Gastroesophageal sphincter (tissue), 4 donors: ENCODE data around the gene NR2F2. TPM values are rescaled to one million over a fixed set of nuclear protein-coding genes. Genes with fewer than 3 reads are reported as not detected.

Experiments used
- ATAC-seq: fragments of 150-250 bp; one replicate; pipeline ENCODE4 v1.9.1; 2016; ENCODE audit warnings: mild to moderate bottlenecking, moderate library complexity
- H3K27ac ChIP-seq, 4 donors: fragments of 200-600 bp; sonication (generic) in 3 of 4; 1 replicate in 3 of 4; 2 replicates in 1 of 4; pipeline ENCODE4 v1.5.1; 2016 to 2019
- H3K27me3 ChIP-seq: fragments of 200-600 bp; sonication (generic); one replicate; pipeline ENCODE4 v1.5.1; 2019
- H3K36me3 ChIP-seq, 2 donors: fragments of 200-600 bp; sonication (generic); one replicate each; pipeline ENCODE4 v1.5.1; 2019; ENCODE audit warnings: control low read depth in 1 of 2
- H3K4me1 ChIP-seq, 3 donors: fragments of 200-600 bp; sonication (generic); 1 replicate in 2 of 3; 2 replicates in 1 of 3; pipeline ENCODE4 v1.5.1; 2016 to 2019; ENCODE audit warnings: control low read depth in 2 of 3
- H3K4me3 ChIP-seq, 2 donors: fragments of 200-600 bp; sonication (generic); one replicate each; pipeline ENCODE4 v1.5.1; 2019; ENCODE audit warnings: mild to moderate bottlenecking in 1 of 2, moderate library complexity in 1 of 2
- H3K9me3 ChIP-seq, 3 donors: fragments of 200-600 bp; sonication (generic); one replicate each; pipeline ENCODE4 v1.5.1; 2017 to 2019; ENCODE audit warnings: control low read depth in 2 of 3
- CTCF ChIP-seq, 4 experiments: fragments of 200-600 bp in 2 of 4; fragments of 450-650 bp in 2 of 4; sonication (generic) in 1 of 4; IDR thresholded peaks; one replicate each; pipeline ENCODE4 v1.5.1; 2017 to 2019; ENCODE audit warnings: antibody characterized with exemption in 4 of 4, mild to moderate bottlenecking in 2 of 4, moderate library complexity in 2 of 4
- EP300 ChIP-seq: sonication (generic); formaldehyde crosslinking; IDR thresholded peaks from one replicate; pipeline ENCODE4 v1.6.1; 2017; ENCODE audit warnings: antibody characterized with exemption, mild to moderate bottlenecking
- POLR2A ChIP-seq, 2 donors: fragments of 450-650 bp; IDR thresholded peaks; one replicate each; pipeline ENCODE4 v1.6.1; 2017; ENCODE audit warnings: antibody characterized with exemption in 2 of 2, mild to moderate bottlenecking in 2 of 2, moderate library complexity in 1 of 2
- POLR2AphosphoS5 ChIP-seq: sonication (generic); formaldehyde crosslinking; IDR thresholded peaks from one replicate; pipeline ENCODE4 v1.6.1; 2017; ENCODE audit warnings: antibody characterized with exemption
- WGBS, 2 donors: methylation state at CpG; one replicate each; pipeline ENCODE4 v1.1.5; 2018; ENCODE audit warnings: low coverage in 1 of 2; 5-methylcytosine and 5-hydroxymethylcytosine counted together
- total RNA-seq, 4 donors: library from RNA; depleted of rRNA; stranded (reverse); fragments of >200 nt; gene quantifications; one replicate each; pipeline ENCODE4 v1.1.0, GENCODE V29; 2016

The NR2F2 gene
- total RNA-seq, 4 donors from 2014 or later = 82.7 to 126 (median 91.8) TPM

- ATAC-seq = no peak
- no peak overlapping the region for H3K27ac ChIP-seq
- H3K27me3 ChIP-seq = no peaks in the 10 kb centered on the region
- 61 to 90% methylated on average over 2 to 4 of the region's 4 CpGs for WGBS, 2 donors
- peaks cover 0 to 11% (median 0%) of the 10 kb centered on the region in 3 donors for H3K9me3 ChIP-seq
- TF ChIP-seq POLR2AphosphoS5 (no peak), POLR2A (IDR thresholded peaks at IDR 0.05) (no peak), CTCF (IDR thresholded peaks at IDR 0.05) (no peak), EP300 (no peak)
- peaks cover 0 to 10% of the 10 kb centered on the region in 2 donors for H3K36me3 ChIP-seq
- no peak overlapping the region for H3K4me3 ChIP-seq
- no peaks in the 10 kb centered on the region for H3K4me1 ChIP-seq
Observed at GRCh38 chr15:96293441-96293840, 37.1 kb upstream of the NR2F2 start.

GRCh38 chr15:96294766-96295165 is 35.7 kb upstream of the NR2F2 start:
- H3K27me3 ChIP-seq = no peaks in the 10 kb centered on the region
- no peak for ATAC-seq
- H3K27ac ChIP-seq = no peak overlapping the region
- TF ChIP-seq EP300 (no peak), POLR2AphosphoS5 (no peak), CTCF (IDR thresholded peaks at IDR 0.05) (no peak), POLR2A (IDR thresholded peaks at IDR 0.05) (no peak)
- no peaks in the 10 kb centered on the region for H3K4me1 ChIP-seq
- H3K4me3 ChIP-seq = no peak overlapping the region
- H3K9me3 ChIP-seq = peaks cover 0 to 18% (median 0%) of the 10 kb centered on the region in 3 donors
- H3K36me3 ChIP-seq = peaks cover 0 to 5% of the 10 kb centered on the region in 2 donors
- 88 to 94% methylated on average over 3 to 4 of the region's 4 CpGs for WGBS, 2 donors

GRCh38 chr15:96296264-96296663 is 34.2 kb upstream of the NR2F2 start:
- Histone ChIP-seq H3K4me1 (no peaks in the 10 kb centered on the region), H3K4me3 (no peak overlapping the region), H3K27ac (no peak overlapping the region), H3K27me3 (no peaks in the 10 kb centered on the region), H3K9me3 (peaks cover 0 to 18% (median 0%) of the 10 kb centered on the region in 3 donors), H3K36me3 (no peaks in the 10 kb centered on the region)
- no peak for TF ChIP-seq POLR2AphosphoS5
- no peak for TF ChIP-seq POLR2A (IDR thresholded peaks at IDR 0.05)
- no peak for TF ChIP-seq CTCF (IDR thresholded peaks at IDR 0.05)
- ATAC-seq = no peak
- WGBS, 2 donors = 75 to 89% methylated on average over 7 to 9 of the region's 9 CpGs

- WGBS, 2 donors = 91 to 96% methylated on average over 4 of the region's 4 CpGs
- no peak overlapping the region for H3K27ac ChIP-seq
- TF ChIP-seq POLR2AphosphoS5 (no peak), POLR2A (IDR thresholded peaks at IDR 0.05) (no peak), CTCF (IDR thresholded peaks at IDR 0.05) (no peak), EP300 (no peak)
Observed at GRCh38 chr15:96297783-96298182, 32.7 kb upstream of the NR2F2 start.

GRCh38 chr15:96298217-96298616 is 32.3 kb upstream of the NR2F2 start:
- WGBS, 2 donors = 89 to 100% methylated on average over 1 to 2 of the region's 2 CpGs

More at GRCh38 chr15:96297783-96298182, 32.7 kb upstream of the NR2F2 start:
- Histone ChIP-seq H3K4me1 (no peaks in the 10 kb centered on the region), H3K27me3 (no peaks in the 10 kb centered on the region), H3K36me3 (no peaks in the 10 kb centered on the region), H3K9me3 (peaks cover 0 to 18% (median 0%) of the 10 kb centered on the region in 3 donors), H3K4me3 (no peak overlapping the region)
- no peak for ATAC-seq

More at GRCh38 chr15:96298217-96298616, 32.3 kb upstream of the NR2F2 start:
- Histone ChIP-seq H3K9me3 (peaks cover 0 to 18% (median 0%) of the 10 kb centered on the region in 3 donors), H3K27me3 (no peaks in the 10 kb centered on the region), H3K4me3 (no peak overlapping the region), H3K27ac (no peak overlapping the region), H3K36me3 (no peaks in the 10 kb centered on the region), H3K4me1 (no peaks in the 10 kb centered on the region)
- ATAC-seq = no peak
- TF ChIP-seq CTCF (IDR thresholded peaks at IDR 0.05) = no peak
